Stimulated activated naive CD4-positive, alpha-beta T cell (primary cell): ENCODE results near the gene MID2.
A peak's percentile ranks its signal among the peaks of the same experiment; 100 is the strongest.
"Not testable (repeated sequence)": the region's sequence is repeated elsewhere in the genome, so short reads cannot be mapped to it uniquely, and the experiment has no call there.

Experiments
- DNase-seq, 6 experiments: peaks; one replicate each; lab custom pipeline; 2025; lab: John Stamatoyannopoulos, UW

MID2 gene

GRCh38 chrX:107840971-107841370 is 15.3 kb downstream of the MID2 start:
- no peak for DNase-seq

- DNase-seq = no peak
Measured at GRCh38 chrX:107842715-107843400, 17.2 kb downstream of the MID2 start.

- no peak for DNase-seq
Measured at GRCh38 chrX:107845625-107846024, 20.0 kb downstream of the MID2 start.

- DNase-seq = no peak
Measured at GRCh38 chrX:107848591-107848990, 22.9 kb downstream of the MID2 start.

- DNase-seq = no peak
Measured at GRCh38 chrX:107849747-107850421, 24.2 kb downstream of the MID2 start.

- no peak for DNase-seq
Measured at GRCh38 chrX:107850422-107850765, 24.7 kb downstream of the MID2 start.

GRCh38 chrX:107851215-107851614 is 25.5 kb downstream of the MID2 start:
- DNase-seq = no peak

GRCh38 chrX:107851665-107852064 is 26.0 kb downstream of the MID2 start:
- DNase-seq = not testable (repeated sequence)

GRCh38 chrX:107856289-107856688 is 30.6 kb downstream of the MID2 start:
- DNase-seq = no peak

GRCh38 chrX:107857041-107857440 is 31.4 kb downstream of the MID2 start:
- DNase-seq = not testable (repeated sequence)

GRCh38 chrX:107857837-107858236 is 32.2 kb downstream of the MID2 start:
- DNase-seq = no peak

- DNase-seq = no peak
Measured at GRCh38 chrX:107861056-107861455, 35.4 kb downstream of the MID2 start.

GRCh38 chrX:107871136-107871535 is 45.5 kb downstream of the MID2 start:
- no peak for DNase-seq

GRCh38 chrX:107878106-107878505 is 52.4 kb downstream of the MID2 start:
- no peak for DNase-seq

GRCh38 chrX:107880054-107880610 is 54.5 kb downstream of the MID2 start:
- no peak for DNase-seq

GRCh38 chrX:107894038-107894437 is 68.4 kb downstream of the MID2 start:
- peak in 4 of 6 experiments; percentile 1 to 68 (median 44) for DNase-seq

- no peak for DNase-seq
Measured at GRCh38 chrX:107902721-107903120, 77.1 kb downstream of the MID2 start.

- no peak for DNase-seq
Measured at GRCh38 chrX:107905366-107905765, 79.7 kb downstream of the MID2 start.

GRCh38 chrX:107924136-107924746 is 98.6 kb downstream of the MID2 start:
- DNase-seq = no peak

- no peak for DNase-seq
Measured at GRCh38 chrX:107934262-107934661, 108.6 kb downstream of the MID2 start.

- no peak for DNase-seq
Measured at GRCh38 chrX:107935200-107935599, 109.5 kb downstream of the MID2 start.

- no peak for DNase-seq
Measured at GRCh38 chrX:107935664-107936433, 110.2 kb downstream of the MID2 start.

GRCh38 chrX:107936434-107936730 is 110.7 kb downstream of the MID2 start:
- DNase-seq = no peak
